ENCODE results near the gene HSPA12A.

Gene HSPA12A

DNA sequence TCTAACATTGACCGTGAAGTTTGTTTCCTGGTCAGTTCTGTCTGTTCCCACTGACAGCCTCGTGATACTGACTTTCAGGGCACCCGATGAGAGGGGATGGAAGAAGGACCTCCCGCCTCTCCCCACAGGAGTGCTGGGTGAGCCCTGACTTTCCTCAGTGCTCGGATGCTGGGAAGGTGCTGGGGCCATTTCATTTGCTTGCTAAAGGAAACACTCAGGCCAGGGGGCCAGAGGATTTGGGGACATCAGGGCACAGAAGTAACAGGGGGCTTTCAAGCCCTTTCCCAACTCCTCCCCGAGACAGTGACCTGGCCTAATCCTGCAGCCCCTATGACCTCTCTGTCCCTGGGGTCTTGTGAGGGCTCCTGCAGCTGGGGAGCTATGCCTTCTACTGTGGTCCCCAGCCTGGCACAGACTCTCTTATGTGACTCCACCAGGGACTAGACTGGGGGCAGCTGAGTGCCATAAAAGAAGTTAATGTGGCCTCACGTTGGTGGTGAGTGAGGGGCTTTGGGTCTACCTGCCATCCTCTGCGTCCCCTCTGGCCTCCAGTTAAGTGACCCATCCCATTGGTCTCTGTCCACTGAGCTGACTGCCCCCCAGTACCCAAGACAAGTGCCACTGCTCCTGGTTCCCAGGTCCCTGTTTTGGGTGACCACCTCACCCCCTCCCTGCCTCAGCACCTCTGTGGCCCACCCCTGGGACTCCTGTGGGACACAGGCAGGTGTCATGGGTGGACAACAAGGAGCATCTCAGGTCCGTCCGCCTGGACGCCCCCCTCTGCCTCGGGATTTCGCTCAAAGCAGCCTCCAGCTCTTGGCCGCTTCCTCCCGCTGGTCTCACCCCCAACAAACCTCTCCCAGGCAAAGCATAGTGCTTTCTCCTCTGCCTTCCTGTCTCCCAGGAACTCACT lies 33.4 kb upstream of the HSPA12A start:
- no peaks in the 10 kb centered on the region for H3K27me3 ChIP-seq (ENCODE audit: insufficient read depth, insufficient read length)
- H3K9ac ChIP-seq (ENCODE audit: insufficient read length, low read depth): no peak overlapping the region
- H3K4me3 ChIP-seq (ENCODE audit: insufficient read length, low read depth): no peak overlapping the region
- H3K4me1 ChIP-seq (ENCODE audit: insufficient read depth, insufficient read length): peaks cover 5% of the 10 kb centered on the region
- no peaks in the 10 kb centered on the region for H3K9me3 ChIP-seq (ENCODE audit: insufficient read depth, low read length)
- no peak for TF ChIP-seq YY1 (IDR thresholded peaks at IDR 0.05; ENCODE audit: insufficient read depth, insufficient read length)
- no peak for TF ChIP-seq SUZ12 (IDR thresholded peaks at IDR 0.05; ENCODE audit: extremely low read depth, insufficient read depth, insufficient read length)
- TF ChIP-seq ZNF274 (IDR thresholded peaks at IDR 0.05; ENCODE audit: low read depth, low read length): no peak
- no peaks in the 10 kb centered on the region for H3K36me3 ChIP-seq (ENCODE audit: insufficient read depth, insufficient read length, low read length)
- no peak for DNase-seq (ENCODE audit: low read depth, low spot score)

DNA sequence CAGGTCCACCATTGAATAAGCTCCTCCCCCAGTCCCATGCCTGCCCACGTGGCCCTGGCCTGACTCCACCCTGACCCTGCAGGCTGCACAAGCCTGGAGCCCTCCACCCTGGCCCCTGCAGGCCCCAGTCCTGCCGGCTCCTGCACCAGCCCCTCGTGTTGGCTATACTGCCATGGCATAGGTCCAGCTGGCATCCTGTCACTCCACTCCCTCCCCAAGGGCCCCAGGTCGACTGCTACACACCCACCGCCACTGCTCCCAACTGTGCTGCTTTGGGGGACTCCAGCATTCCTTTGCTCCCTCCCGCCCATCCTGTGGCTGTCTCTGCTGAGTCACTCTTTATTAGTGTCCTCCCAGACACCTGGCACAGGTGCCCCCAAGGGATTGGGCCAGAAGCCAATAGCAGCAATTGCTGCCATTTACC lies 32.4 kb upstream of the HSPA12A start:
- Histone ChIP-seq H3K9me3 (ENCODE audit: insufficient read depth, low read length) (no peaks in the 10 kb centered on the region), H3K4me1 (ENCODE audit: insufficient read depth, insufficient read length) (peaks cover 10% of the 10 kb centered on the region), H3K27me3 (ENCODE audit: insufficient read depth, insufficient read length) (no peaks in the 10 kb centered on the region), H3K4me3 (ENCODE audit: insufficient read length, low read depth) (no peak overlapping the region), H3K36me3 (ENCODE audit: insufficient read depth, insufficient read length, low read length) (no peaks in the 10 kb centered on the region), H3K9ac (ENCODE audit: insufficient read length, low read depth) (no peak overlapping the region)
- no peak for DNase-seq (ENCODE audit: low read depth, low spot score)
- TF ChIP-seq ZNF274 (IDR thresholded peaks at IDR 0.05; ENCODE audit: low read depth, low read length) (no peak), SUZ12 (IDR thresholded peaks at IDR 0.05; ENCODE audit: extremely low read depth, insufficient read depth, insufficient read length) (no peak), YY1 (IDR thresholded peaks at IDR 0.05; ENCODE audit: insufficient read depth, insufficient read length) (no peak)

DNA sequence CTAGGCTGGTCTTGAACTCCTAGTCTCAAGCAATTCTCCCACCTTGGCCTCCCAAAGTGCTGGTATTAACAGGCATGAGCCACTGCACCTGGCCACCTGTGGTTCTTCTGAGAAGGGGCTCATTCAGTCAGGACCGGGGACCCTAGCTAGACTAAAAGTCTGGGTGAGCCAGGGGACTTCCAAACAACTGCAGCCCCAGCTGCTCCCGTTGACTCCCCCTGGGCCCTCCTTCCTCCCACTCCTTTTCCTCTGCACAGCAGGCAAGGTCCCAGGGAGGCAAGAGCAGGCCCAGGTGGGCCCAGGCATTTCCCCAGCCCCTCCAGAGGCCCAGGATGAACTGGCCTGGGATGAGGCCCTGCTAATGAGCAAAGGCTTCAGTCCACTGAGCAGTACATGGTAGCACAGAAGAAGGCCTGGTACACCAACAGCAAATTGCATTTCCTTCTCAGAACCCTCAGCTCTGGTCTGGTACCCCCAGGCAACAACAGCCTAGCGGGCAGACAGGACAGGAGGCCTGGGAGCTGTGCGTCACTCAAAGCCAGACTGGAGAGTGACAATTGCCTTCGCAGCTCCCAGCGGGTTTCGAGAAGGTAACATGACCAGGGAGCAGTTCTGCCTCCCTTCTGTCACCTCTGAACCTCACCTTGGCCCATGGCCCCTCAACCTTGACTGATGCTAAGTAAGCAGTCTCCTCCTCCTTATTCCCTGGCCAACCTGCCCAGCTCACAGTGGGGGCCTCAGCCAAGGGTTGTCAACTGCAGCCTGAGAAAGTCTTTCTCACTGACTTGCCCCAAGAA lies 30.7 kb upstream of the HSPA12A start:
- DNase-seq (ENCODE audit: low read depth, low spot score): no peak
- Histone ChIP-seq H3K9me3 (ENCODE audit: insufficient read depth, low read length) (no peaks in the 10 kb centered on the region), H3K4me1 (ENCODE audit: insufficient read depth, insufficient read length) (peaks cover 10% of the 10 kb centered on the region), H3K9ac (ENCODE audit: insufficient read length, low read depth) (no peak overlapping the region), H3K27me3 (ENCODE audit: insufficient read depth, insufficient read length) (no peaks in the 10 kb centered on the region), H3K36me3 (ENCODE audit: insufficient read depth, insufficient read length, low read length) (no peaks in the 10 kb centered on the region), H3K4me3 (ENCODE audit: insufficient read length, low read depth) (no peak overlapping the region)
- TF ChIP-seq YY1 (IDR thresholded peaks at IDR 0.05; ENCODE audit: insufficient read depth, insufficient read length) (no peak), ZNF274 (IDR thresholded peaks at IDR 0.05; ENCODE audit: low read depth, low read length) (no peak), SUZ12 (IDR thresholded peaks at IDR 0.05; ENCODE audit: extremely low read depth, insufficient read depth, insufficient read length) (no peak)

- TF ChIP-seq SUZ12 (IDR thresholded peaks at IDR 0.05; ENCODE audit: extremely low read depth, insufficient read depth, insufficient read length) (no peak), ZNF274 (IDR thresholded peaks at IDR 0.05; ENCODE audit: low read depth, low read length) (no peak), YY1 (IDR thresholded peaks at IDR 0.05; ENCODE audit: insufficient read depth, insufficient read length) (no peak)
These were observed 29.7 kb upstream of the HSPA12A start for GRCh38 chr10:116771959-116772585.

DNA sequence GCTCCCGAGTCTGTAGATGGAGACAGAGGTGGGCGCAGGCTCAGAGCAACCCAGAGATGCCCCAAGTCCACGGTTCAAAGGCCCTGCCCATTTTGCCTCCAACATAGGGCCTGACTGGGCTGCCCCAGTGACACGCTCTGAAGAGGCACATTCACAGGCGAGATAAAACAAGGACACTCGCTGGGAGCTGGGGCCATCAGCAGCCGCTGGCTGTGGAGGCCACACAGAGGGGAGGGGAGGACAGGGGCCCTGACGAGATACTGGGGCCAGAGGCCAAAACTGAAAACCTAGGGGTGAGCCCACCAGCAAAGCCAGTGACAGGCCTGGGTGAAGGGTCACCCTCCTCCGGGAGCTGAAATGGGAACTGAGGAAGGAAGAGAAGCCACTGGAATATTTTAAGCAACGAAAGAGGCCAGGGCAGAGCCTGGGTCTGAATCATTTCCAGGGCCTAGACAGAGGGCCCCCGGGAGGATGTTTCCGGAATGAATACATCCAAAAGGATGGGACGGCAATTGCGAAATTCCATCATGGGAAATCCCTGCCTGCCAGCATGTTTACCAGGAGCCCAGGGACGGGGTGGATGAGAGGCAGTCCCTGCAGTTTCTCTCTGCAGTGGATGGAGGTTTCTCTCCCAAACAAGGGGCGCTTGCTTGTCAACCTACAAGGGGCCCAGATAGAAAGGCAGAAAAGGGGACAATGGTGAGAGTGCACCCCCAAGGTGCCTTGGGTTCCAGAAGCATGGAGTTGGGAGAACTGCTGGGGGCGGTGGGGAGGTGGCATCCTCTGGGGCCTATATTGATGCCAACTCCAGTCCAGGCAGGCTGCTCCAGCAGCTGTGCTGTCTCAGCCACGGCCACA lies 29.0 kb upstream of the HSPA12A start:
- no peak overlapping the region for H3K4me3 ChIP-seq (ENCODE audit: insufficient read length, low read depth)
- no peak for TF ChIP-seq YY1 (IDR thresholded peaks at IDR 0.05; ENCODE audit: insufficient read depth, insufficient read length)
- no peak for TF ChIP-seq ZNF274 (IDR thresholded peaks at IDR 0.05; ENCODE audit: low read depth, low read length)
- TF ChIP-seq SUZ12 (IDR thresholded peaks at IDR 0.05; ENCODE audit: extremely low read depth, insufficient read depth, insufficient read length): no peak
- no peaks in the 10 kb centered on the region for H3K36me3 ChIP-seq (ENCODE audit: insufficient read depth, insufficient read length, low read length)
- no peak overlapping the region for H3K9ac ChIP-seq (ENCODE audit: insufficient read length, low read depth)
- no peaks in the 10 kb centered on the region for H3K27me3 ChIP-seq (ENCODE audit: insufficient read depth, insufficient read length)
- no peak for DNase-seq (ENCODE audit: low read depth, low spot score)
- H3K4me1 ChIP-seq (ENCODE audit: insufficient read depth, insufficient read length): peaks cover 14% of the 10 kb centered on the region
- no peaks in the 10 kb centered on the region for H3K9me3 ChIP-seq (ENCODE audit: insufficient read depth, low read length)

More at GRCh38 chr10:116771959-116772585, 29.7 kb upstream of the HSPA12A start:
- H3K36me3 ChIP-seq (ENCODE audit: insufficient read depth, insufficient read length, low read length): no peaks in the 10 kb centered on the region
- H3K27me3 ChIP-seq (ENCODE audit: insufficient read depth, insufficient read length): no peaks in the 10 kb centered on the region
- peaks cover 14% of the 10 kb centered on the region for H3K4me1 ChIP-seq (ENCODE audit: insufficient read depth, insufficient read length)
- DNase-seq (ENCODE audit: low read depth, low spot score): no peak
- H3K4me3 ChIP-seq (ENCODE audit: insufficient read length, low read depth): no peak overlapping the region
- no peaks in the 10 kb centered on the region for H3K9me3 ChIP-seq (ENCODE audit: insufficient read depth, low read length)
- no peak overlapping the region for H3K9ac ChIP-seq (ENCODE audit: insufficient read length, low read depth)

- no peaks in the 10 kb centered on the region for H3K36me3 ChIP-seq (ENCODE audit: insufficient read depth, insufficient read length, low read length)
- DNase-seq (ENCODE audit: low read depth, low spot score): no peak
- no peaks in the 10 kb centered on the region; the same call in 1 of the 2 replicates for H3K9me3 ChIP-seq (ENCODE audit: insufficient read depth, low read length)
- TF ChIP-seq YY1 (IDR thresholded peaks at IDR 0.05; ENCODE audit: insufficient read depth, insufficient read length): no peak
- no peak for TF ChIP-seq ZNF274 (IDR thresholded peaks at IDR 0.05; ENCODE audit: low read depth, low read length)
- TF ChIP-seq SUZ12 (IDR thresholded peaks at IDR 0.05; ENCODE audit: extremely low read depth, insufficient read depth, insufficient read length): no peak
- H3K4me1 ChIP-seq (ENCODE audit: insufficient read depth, insufficient read length): peaks cover 14% of the 10 kb centered on the region
- no peak overlapping the region for H3K9ac ChIP-seq (ENCODE audit: insufficient read length, low read depth)
- no peaks in the 10 kb centered on the region for H3K27me3 ChIP-seq (ENCODE audit: insufficient read depth, insufficient read length)
- no peak overlapping the region for H3K4me3 ChIP-seq (ENCODE audit: insufficient read length, low read depth)
These were observed 27.9 kb upstream of the HSPA12A start for GRCh38 chr10:116770281-116770680.

Measured in NT2/D1 (cell line).